ENCODE measurements around the gene LDLRAD4.
A peak's percentile ranks its signal among the peaks of the same experiment; 100 is the strongest.

Gene LDLRAD4

DNA sequence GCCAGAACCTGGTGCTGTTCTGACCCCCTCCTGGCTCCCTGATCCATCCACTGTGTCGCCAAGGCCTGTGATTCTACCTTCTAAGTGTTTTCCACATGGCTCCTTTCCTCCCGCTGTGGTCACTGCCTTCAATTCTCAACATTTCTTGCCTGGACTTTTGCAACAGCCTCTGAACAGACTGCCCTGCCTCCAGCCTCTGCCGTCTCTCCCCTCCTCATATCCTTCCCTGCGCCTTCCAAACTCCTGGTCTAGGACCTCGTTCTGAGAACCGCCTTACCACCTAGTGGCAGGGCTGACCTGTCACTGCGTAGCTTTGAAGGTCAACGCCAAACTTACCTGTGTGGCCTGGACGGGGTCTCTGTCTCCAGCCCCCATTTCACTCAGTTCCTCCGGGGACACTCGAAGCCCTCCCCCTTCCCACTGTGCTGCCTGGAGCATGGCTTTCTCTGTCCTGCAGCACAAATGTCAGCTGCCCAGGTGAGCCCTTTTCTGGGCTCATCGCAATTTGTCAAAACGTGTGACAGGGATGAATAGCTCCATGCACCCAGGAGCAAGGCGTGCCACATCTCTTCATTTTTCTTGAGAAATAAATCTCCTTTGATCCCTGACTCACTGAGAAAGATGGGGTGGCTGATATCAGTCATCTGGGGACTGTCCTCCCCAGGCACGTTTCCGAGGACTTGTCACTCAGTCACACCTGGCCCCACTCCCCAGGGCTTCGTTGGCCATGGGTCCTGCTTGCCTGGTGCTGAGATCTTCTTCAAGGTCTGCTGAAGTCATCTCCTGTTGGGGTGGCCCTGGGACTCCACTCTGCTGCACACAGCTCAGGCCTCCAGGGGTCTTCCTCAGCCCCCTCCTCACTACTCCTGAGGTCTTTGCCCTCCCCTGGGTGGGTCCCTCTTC is 46.7 kb downstream of the LDLRAD4 start:
- H3K9me3 ChIP-seq (ENCODE audit: control insufficient read depth in 2 of 2, low read length in 2 of 2) = no peaks in the 10 kb centered on the region
- no peak overlapping the region for H3K27ac ChIP-seq (ENCODE audit: low read depth in 2 of 2, low read length in 2 of 2)
- H3K4me1 ChIP-seq (ENCODE audit: control insufficient read depth in 2 of 2, insufficient read depth in 2 of 2, low read length in 2 of 2) = peaks cover 13 to 15% of the 10 kb centered on the region in 2 donors
- no peak overlapping the region for H3K4me3 ChIP-seq (ENCODE audit: low read length in 2 of 2)
- H3K9ac ChIP-seq (ENCODE audit: low read depth in 1 of 2, low read length in 2 of 2) = no peak overlapping the region
- H3K27me3 ChIP-seq (ENCODE audit: control insufficient read depth in 2 of 2, insufficient read depth in 2 of 2, low read length in 2 of 2) = no peaks in the 10 kb centered on the region
- H3K36me3 ChIP-seq (ENCODE audit: control insufficient read depth in 2 of 2, insufficient read depth in 2 of 2, low read length in 2 of 2) = no peaks in the 10 kb centered on the region

DNA sequence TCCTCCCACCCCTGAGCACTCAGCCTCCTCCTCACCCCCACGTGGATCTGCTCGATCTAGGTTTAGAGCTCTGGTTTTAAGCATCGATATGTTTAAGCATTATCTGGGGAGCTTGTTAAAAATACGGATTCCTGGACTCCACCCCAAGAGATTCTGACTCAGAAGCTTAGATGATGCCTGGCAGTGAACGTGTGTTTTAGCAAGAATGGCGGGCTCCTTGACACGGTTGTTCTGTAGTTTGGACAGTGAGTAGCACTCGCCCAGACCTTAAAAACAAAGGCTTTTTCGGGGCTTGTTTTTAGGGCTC is 47.3 kb downstream of the LDLRAD4 start:
- Histone ChIP-seq H3K27me3 (ENCODE audit: control insufficient read depth in 2 of 2, insufficient read depth in 2 of 2, low read length in 2 of 2) (no peaks in the 10 kb centered on the region), H3K9me3 (ENCODE audit: control insufficient read depth in 2 of 2, low read length in 2 of 2) (no peaks in the 10 kb centered on the region), H3K4me1 (ENCODE audit: control insufficient read depth in 2 of 2, insufficient read depth in 2 of 2, low read length in 2 of 2) (peaks cover 11 to 14% of the 10 kb centered on the region in 2 donors), H3K4me3 (ENCODE audit: low read length in 2 of 2) (no peak overlapping the region), H3K9ac (ENCODE audit: low read depth in 1 of 2, low read length in 2 of 2) (no peak overlapping the region), H3K27ac (ENCODE audit: low read depth in 2 of 2, low read length in 2 of 2) (no peak overlapping the region), H3K36me3 (ENCODE audit: control insufficient read depth in 2 of 2, insufficient read depth in 2 of 2, low read length in 2 of 2) (no peaks in the 10 kb centered on the region)

DNA sequence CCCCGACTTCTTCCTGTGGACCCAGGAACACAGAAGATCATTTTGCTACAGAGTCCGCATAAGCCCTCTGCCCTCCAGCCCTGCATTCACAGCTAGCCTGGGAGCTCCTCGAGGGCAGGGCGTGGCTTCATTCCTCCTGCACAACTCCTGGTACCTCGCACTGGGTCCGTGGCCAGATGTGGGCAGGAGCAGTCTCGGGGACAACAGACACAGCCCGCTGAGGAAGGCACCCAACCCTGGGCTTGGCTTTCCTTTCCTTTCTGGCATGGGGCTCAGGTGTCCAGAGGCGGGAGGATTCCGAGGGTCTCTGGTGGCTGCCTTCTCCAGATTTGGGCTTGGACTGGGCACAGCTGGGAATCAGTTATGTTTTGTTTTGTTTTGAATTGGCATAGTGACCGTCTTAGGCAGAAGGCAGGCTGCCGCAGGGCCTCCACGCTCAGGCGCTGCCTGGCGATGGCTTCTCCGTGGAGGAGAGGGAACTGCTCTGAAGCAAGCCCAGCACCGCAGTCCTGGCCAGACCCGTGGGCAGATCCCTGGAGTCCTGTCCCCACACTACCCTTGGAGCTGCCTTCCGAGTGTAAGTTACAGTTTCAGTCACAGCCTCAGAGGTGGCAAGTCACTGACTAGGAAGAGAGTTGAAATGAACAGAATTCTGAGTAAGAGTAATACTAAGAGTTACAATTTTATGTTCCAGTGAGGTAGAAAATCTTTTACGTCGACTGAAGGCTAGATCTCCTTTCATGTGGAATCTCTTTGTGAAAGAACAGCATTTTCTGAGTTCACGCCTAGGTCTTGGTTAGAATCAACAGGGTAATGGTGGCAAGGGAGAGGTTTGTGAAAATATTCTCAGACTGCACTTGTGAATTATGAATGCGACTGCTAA is 47.9 kb downstream of the LDLRAD4 start:
- Histone ChIP-seq H3K4me1 (ENCODE audit: control insufficient read depth in 2 of 2, insufficient read depth in 2 of 2, low read length in 2 of 2) (peaks cover 9 to 12% of the 10 kb centered on the region in 2 donors), H3K27ac (ENCODE audit: low read depth in 2 of 2, low read length in 2 of 2) (peak overlapping the region in 1 of 2 donors; percentile 27), H3K9ac (ENCODE audit: low read depth in 1 of 2, low read length in 2 of 2) (no peak overlapping the region)

DNA sequence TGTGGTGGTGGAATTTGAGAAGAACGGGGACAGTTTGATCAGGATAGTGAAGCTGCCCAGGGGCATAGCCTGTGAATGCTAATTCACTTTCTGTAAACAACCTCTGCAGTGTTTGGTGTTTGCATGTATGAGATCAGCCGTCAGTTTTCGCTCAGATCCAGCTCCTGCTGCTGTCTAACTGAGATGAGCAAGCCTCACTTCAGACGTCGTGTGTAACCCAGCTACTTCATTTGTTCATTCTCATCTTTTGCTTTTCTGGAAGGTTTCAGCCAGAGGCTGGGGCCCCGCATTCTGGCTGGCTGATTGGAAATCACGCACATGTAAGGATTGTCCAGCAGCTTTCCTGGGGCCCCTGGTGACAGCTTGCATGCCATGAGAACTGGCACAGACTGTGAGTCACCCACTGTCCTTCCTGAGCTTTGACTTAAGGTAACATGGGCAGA is 48.9 kb downstream of the LDLRAD4 start:
- no peaks in the 10 kb centered on the region for H3K36me3 ChIP-seq (ENCODE audit: control insufficient read depth in 2 of 2, insufficient read depth in 2 of 2, low read length in 2 of 2)
- H3K4me3 ChIP-seq (ENCODE audit: low read length in 2 of 2) = no peak overlapping the region
- no peak overlapping the region for H3K27ac ChIP-seq (ENCODE audit: low read depth in 2 of 2, low read length in 2 of 2)
- peaks cover 9 to 12% of the 10 kb centered on the region in 2 donors for H3K4me1 ChIP-seq (ENCODE audit: control insufficient read depth in 2 of 2, insufficient read depth in 2 of 2, low read length in 2 of 2)
- no peak overlapping the region for H3K9ac ChIP-seq (ENCODE audit: low read depth in 1 of 2, low read length in 2 of 2)
- no peaks in the 10 kb centered on the region for H3K9me3 ChIP-seq (ENCODE audit: control insufficient read depth in 2 of 2, low read length in 2 of 2)
- no peaks in the 10 kb centered on the region for H3K27me3 ChIP-seq (ENCODE audit: control insufficient read depth in 2 of 2, insufficient read depth in 2 of 2, low read length in 2 of 2)

More for the DNA sequence above, 47.9 kb downstream of the LDLRAD4 start:
- H3K36me3 ChIP-seq (ENCODE audit: control insufficient read depth in 2 of 2, insufficient read depth in 2 of 2, low read length in 2 of 2) = no peaks in the 10 kb centered on the region
- no peak overlapping the region for H3K4me3 ChIP-seq (ENCODE audit: low read length in 2 of 2)
- no peaks in the 10 kb centered on the region for H3K9me3 ChIP-seq (ENCODE audit: control insufficient read depth in 2 of 2, low read length in 2 of 2)
- H3K27me3 ChIP-seq (ENCODE audit: control insufficient read depth in 2 of 2, insufficient read depth in 2 of 2, low read length in 2 of 2) = no peaks in the 10 kb centered on the region

DNA sequence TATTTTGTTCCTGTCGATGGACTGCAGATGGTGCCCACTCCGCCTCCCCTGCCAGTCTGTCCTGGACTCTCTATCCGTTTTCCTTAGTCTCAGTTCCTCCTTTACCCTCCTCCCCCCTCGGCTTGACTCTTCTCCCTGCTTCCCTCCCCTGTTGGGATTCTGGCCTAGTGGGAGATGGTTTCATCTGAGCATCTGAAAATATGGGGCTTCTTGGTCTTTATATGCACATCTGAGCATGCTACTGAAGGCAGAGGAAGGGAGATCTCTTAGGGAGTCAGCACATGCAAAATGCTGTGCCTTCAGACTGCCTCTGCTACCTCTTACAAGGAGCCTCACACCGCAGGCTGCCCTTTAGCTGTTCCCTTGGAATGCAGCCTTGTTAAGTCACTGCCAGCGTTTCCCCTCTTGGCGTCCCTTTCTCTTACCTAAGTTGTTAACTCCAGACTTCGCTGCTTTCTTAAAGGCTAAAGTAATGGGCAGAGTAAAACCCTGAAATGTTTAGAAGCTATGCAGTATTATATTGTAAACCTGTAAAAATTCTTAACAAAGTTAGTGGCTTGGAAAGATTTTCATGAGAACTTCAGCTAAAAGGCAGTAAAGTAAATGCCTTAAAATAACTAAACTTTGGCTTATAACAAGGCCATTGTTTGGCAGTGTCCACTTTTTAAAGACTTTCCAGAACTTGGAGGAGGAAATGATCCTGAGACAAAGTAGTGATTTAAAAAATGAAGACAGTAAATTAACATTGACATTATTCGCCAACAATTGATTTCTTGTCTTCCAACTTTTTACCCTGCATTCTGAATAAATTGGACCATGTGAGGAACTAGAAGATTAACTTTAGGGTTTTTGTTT is 49.8 kb downstream of the LDLRAD4 start:
- H3K4me1 ChIP-seq (ENCODE audit: control insufficient read depth in 2 of 2, insufficient read depth in 2 of 2, low read length in 2 of 2) = peaks cover 9 to 12% of the 10 kb centered on the region in 2 donors
- H3K4me3 ChIP-seq (ENCODE audit: low read length in 2 of 2) = no peak overlapping the region
- no peaks in the 10 kb centered on the region for H3K9me3 ChIP-seq (ENCODE audit: control insufficient read depth in 2 of 2, low read length in 2 of 2)
- no peaks in the 10 kb centered on the region for H3K36me3 ChIP-seq (ENCODE audit: control insufficient read depth in 2 of 2, insufficient read depth in 2 of 2, low read length in 2 of 2)
- H3K27ac ChIP-seq (ENCODE audit: low read depth in 2 of 2, low read length in 2 of 2) = peak overlapping the region in 1 of 2 donors; percentile 34
- no peaks in the 10 kb centered on the region for H3K27me3 ChIP-seq (ENCODE audit: control insufficient read depth in 2 of 2, insufficient read depth in 2 of 2, low read length in 2 of 2)
- no peak overlapping the region for H3K9ac ChIP-seq (ENCODE audit: low read depth in 1 of 2, low read length in 2 of 2)

DNA sequence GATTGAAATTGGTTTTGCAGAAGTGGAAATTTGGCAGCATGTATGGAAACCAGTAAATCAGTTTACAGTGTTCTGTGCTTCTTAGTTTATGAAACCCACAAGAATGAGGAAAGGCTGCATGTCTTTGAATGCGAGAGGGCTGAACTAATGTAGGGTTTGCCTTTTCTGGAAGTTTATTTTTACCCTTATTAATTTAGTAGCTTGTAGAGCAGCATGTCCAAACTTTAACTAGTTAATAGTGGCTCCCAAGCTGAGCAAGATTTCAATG is 50.4 kb downstream of the LDLRAD4 start:
- Histone ChIP-seq H3K36me3 (ENCODE audit: control insufficient read depth in 2 of 2, insufficient read depth in 2 of 2, low read length in 2 of 2) (no peaks in the 10 kb centered on the region), H3K9ac (ENCODE audit: low read depth in 1 of 2, low read length in 2 of 2) (no peak overlapping the region)

DNA sequence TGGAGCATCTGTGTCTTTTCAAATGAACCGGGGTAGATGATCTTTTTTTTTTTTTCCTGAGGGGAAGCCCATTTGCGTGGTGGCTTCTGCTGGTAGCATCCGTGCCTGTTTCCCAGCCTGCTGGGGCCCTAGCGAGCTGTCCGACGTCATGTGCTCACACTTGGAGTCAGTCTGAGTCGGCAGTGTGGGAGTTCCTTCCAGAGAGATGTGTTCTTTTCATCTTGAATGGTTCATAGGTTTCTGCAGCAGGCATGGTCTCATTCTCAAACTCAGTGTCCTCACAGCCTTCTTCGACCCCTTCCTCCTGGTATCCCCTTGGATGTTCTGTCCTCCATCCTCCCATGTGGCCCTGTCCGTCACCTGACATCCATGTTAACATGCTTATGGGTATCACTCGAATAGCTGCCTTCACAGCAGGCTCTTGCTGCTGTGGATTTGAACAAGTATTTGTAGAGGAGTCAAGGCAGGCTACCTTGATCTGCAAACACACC is 51.0 kb downstream of the LDLRAD4 start:
- Histone ChIP-seq H3K27ac (ENCODE audit: low read depth in 2 of 2, low read length in 2 of 2) (peak overlapping the region; percentile 28 to 42), H3K4me1 (ENCODE audit: control insufficient read depth in 2 of 2, insufficient read depth in 2 of 2, low read length in 2 of 2) (peaks cover 9 to 12% of the 10 kb centered on the region in 2 donors), H3K9ac (ENCODE audit: low read depth in 1 of 2, low read length in 2 of 2) (no peak overlapping the region), H3K27me3 (ENCODE audit: control insufficient read depth in 2 of 2, insufficient read depth in 2 of 2, low read length in 2 of 2) (no peaks in the 10 kb centered on the region), H3K36me3 (ENCODE audit: control insufficient read depth in 2 of 2, insufficient read depth in 2 of 2, low read length in 2 of 2) (no peaks in the 10 kb centered on the region), H3K4me3 (ENCODE audit: low read length in 2 of 2) (no peak overlapping the region), H3K9me3 (ENCODE audit: control insufficient read depth in 2 of 2, low read length in 2 of 2) (no peaks in the 10 kb centered on the region)

More for the DNA sequence above, 50.4 kb downstream of the LDLRAD4 start:
- Histone ChIP-seq H3K27ac (ENCODE audit: low read depth in 2 of 2, low read length in 2 of 2) (peak overlapping the region; percentile 28 to 42), H3K4me3 (ENCODE audit: low read length in 2 of 2) (no peak overlapping the region), H3K27me3 (ENCODE audit: control insufficient read depth in 2 of 2, insufficient read depth in 2 of 2, low read length in 2 of 2) (no peaks in the 10 kb centered on the region), H3K4me1 (ENCODE audit: control insufficient read depth in 2 of 2, insufficient read depth in 2 of 2, low read length in 2 of 2) (peaks cover 9 to 12% of the 10 kb centered on the region in 2 donors), H3K9me3 (ENCODE audit: control insufficient read depth in 2 of 2, low read length in 2 of 2) (no peaks in the 10 kb centered on the region)

DNA sequence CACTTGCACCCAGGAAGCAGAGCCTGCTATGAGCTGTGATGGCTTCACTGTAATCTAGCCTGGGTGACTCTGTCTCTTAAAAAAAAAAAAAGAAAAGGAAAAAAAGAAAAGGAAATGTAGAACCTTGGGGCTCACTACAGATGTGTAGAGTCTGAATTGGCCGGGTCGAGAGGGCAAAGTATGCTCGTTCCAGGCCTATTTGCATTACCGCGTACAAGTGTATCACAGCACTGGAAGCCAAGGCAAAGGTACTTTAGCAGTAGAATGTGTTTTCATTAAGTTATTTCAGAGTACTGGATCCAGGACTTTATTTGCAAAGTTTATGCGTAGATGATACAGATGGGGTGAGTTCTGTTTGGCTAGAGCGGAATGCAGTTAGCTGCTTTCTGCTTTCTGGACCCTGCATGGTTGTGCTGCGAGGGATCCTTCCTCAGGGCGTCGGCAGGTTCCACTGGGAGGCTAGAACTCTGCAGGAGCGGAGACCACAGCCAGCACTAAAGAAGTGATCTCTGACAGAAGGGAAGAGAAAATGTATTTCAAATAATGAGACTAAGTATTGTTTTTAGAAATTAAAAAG is 51.8 kb downstream of the LDLRAD4 start:
- H3K9me3 ChIP-seq (ENCODE audit: control insufficient read depth in 2 of 2, low read length in 2 of 2) = no peaks in the 10 kb centered on the region
- H3K27me3 ChIP-seq (ENCODE audit: control insufficient read depth in 2 of 2, insufficient read depth in 2 of 2, low read length in 2 of 2) = no peaks in the 10 kb centered on the region
- peaks cover 9 to 12% of the 10 kb centered on the region in 2 donors for H3K4me1 ChIP-seq (ENCODE audit: control insufficient read depth in 2 of 2, insufficient read depth in 2 of 2, low read length in 2 of 2)
- no peak overlapping the region for H3K4me3 ChIP-seq (ENCODE audit: low read length in 2 of 2)
- no peak overlapping the region for H3K9ac ChIP-seq (ENCODE audit: low read depth in 1 of 2, low read length in 2 of 2)
- H3K27ac ChIP-seq (ENCODE audit: low read depth in 2 of 2, low read length in 2 of 2) = no peak overlapping the region
- no peaks in the 10 kb centered on the region for H3K36me3 ChIP-seq (ENCODE audit: control insufficient read depth in 2 of 2, insufficient read depth in 2 of 2, low read length in 2 of 2)

DNA sequence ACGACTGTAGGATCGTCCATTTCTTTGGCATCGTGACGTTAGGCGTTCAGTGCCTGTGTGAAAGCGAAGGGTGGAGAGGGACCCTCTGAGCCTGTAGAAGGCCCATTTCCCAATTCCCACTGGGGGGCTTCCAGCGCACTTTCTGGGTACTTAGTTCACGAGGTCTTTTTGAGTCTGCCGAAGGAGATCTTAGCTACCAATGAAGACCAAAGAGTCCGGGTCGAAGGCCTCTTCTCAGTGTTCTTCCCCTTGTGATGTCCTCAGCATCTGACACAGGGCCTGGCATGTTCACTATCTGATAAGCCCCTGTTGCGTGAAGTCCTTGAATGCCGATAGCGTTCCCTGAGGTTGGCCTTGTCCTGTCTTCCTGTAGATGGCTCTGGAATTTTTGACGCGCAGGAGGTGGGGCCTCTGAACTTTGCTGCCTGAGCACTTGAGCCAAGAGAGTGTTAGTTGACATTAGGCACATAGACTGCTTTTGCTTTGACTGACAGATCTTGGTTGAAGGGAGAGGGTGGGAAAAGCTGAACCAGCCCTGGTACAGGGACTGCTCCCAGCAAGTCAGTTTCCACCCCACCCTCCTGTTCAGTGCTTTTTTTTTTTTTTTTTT is 52.8 kb downstream of the LDLRAD4 start:
- Histone ChIP-seq H3K36me3 (ENCODE audit: control insufficient read depth in 2 of 2, insufficient read depth in 2 of 2, low read length in 2 of 2) (no peaks in the 10 kb centered on the region), H3K9me3 (ENCODE audit: control insufficient read depth in 2 of 2, low read length in 2 of 2) (no peaks in the 10 kb centered on the region), H3K4me1 (ENCODE audit: control insufficient read depth in 2 of 2, insufficient read depth in 2 of 2, low read length in 2 of 2) (peaks cover 9 to 12% of the 10 kb centered on the region in 2 donors), H3K4me3 (ENCODE audit: low read length in 2 of 2) (no peak overlapping the region), H3K9ac (ENCODE audit: low read depth in 1 of 2, low read length in 2 of 2) (no peak overlapping the region), H3K27me3 (ENCODE audit: control insufficient read depth in 2 of 2, insufficient read depth in 2 of 2, low read length in 2 of 2) (no peaks in the 10 kb centered on the region), H3K27ac (ENCODE audit: low read depth in 2 of 2, low read length in 2 of 2) (no peak overlapping the region)
